LNCaP clone FGC (cell line): ENCODE measurements around the gene SULT1C3.

Experiments
- DNase-seq: peaks from one replicate; pipeline ENCODE4 v3.0.0-alpha.2; 2011; ENCODE audit warnings: low read depth
- H3K4me3 ChIP-seq: 2 replicates; pipeline ENCODE4 v1.5.1; 2011; ENCODE audit warnings: mild to moderate bottlenecking, low read depth, low read length, control low read depth
- TF ChIP-seq, protein P1 (sequence below): IDR thresholded peaks from 2 replicates; pipeline ENCODE4 v1.5.1; 2012; ENCODE audit warnings: mild to moderate bottlenecking; ENCODE audit not compliant: control insufficient read depth, insufficient read depth; ENCODE audit errors: extremely low read depth

The SULT1C3 gene

DNA sequence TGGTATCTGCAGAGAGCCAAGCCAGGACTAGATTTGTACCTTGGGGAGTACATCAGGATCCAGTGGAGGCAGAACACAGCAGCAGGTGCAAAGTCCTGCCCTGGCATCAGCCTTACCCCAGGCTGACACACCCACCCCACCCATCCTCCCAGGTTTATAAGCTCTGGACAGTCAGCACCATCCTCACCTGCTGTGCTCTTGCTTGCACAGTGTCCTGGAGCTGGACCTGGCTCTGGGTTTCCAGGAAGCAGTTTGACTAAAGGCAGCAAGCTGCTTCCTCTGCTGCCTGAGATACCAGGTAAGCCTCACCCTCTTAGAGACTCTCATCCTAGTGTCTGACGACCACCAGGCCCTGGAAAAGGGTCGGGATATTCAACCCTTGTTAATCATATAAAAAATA lies at the start of gene SULT1C3:
SULT1C3 (plus strand) TSS at position 183 of the 400 bp plus-strand sequence. CDS start 7,227 bp downstream, outside the sequence.
- DNase-seq, result no peak
- H3K4me3 ChIP-seq, result no peak within 1 kb of the TSS
- TF ChIP-seq, protein P1, sequence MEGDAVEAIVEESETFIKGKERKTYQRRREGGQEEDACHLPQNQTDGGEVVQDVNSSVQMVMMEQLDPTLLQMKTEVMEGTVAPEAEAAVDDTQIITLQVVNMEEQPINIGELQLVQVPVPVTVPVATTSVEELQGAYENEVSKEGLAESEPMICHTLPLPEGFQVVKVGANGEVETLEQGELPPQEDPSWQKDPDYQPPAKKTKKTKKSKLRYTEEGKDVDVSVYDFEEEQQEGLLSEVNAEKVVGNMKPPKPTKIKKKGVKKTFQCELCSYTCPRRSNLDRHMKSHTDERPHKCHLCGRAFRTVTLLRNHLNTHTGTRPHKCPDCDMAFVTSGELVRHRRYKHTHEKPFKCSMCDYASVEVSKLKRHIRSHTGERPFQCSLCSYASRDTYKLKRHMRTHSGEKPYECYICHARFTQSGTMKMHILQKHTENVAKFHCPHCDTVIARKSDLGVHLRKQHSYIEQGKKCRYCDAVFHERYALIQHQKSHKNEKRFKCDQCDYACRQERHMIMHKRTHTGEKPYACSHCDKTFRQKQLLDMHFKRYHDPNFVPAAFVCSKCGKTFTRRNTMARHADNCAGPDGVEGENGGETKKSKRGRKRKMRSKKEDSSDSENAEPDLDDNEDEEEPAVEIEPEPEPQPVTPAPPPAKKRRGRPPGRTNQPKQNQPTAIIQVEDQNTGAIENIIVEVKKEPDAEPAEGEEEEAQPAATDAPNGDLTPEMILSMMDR, result no peak

DNA sequence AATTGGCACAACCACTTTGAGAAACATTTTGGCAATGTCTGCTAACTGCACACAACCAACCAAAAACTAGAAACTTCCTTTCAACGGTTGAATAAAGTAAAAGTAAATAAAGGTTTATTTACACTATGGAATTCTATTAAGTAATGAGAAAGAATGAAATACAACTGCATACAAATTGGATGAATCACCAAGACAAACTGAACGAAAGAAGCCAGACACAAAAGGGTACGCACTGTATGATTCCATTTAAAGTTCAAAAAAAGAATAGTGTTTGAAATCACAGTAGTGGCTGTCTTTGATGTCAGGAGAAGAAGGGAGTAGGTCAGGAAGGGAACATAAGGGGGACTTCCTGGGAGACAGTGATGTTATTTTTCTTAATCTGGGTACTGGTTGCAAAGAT lies 46.5 kb upstream of the SULT1C3 start:
- TF ChIP-seq, protein P1, result no peak
- DNase-seq, result no peak
- H3K4me3 ChIP-seq, result no peak overlapping the region

DNA sequence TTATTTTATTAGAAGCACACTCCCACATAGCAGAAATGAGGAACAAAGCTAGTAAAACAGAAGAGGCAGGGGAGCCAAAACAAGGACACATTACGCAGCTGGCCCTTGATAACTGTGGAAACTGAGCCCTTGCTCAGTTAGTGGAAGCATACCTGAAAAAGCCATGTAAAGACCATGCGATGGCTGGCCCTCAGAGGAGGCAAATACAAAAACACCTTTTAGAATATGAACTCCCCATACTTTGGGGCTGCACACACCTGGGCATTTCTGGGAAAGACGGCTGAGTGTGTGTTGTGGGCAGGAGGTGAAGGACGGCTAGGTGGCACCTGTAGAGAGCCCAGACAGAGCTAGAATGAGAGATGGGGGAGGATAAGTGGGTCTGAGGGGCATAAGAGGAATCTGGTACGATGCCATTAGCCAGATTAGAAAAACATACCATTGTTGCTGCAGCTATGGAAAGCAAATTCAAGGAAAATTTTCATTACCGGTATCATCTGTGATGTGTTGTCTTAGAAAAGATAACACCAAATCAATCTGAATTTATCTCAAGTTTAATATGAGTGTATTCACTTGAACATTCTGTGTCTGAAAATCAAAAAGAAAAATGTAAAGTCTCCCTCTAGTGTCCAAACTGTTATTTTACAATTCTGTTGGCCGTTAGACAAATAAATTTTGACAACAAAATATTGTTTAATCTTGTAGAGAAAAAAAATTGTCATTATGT lies 45.2 kb upstream of the SULT1C3 start:
- DNase-seq, result no peak
- TF ChIP-seq, protein P1, result peak; percentile 41
- no peak overlapping the region for H3K4me3 ChIP-seq

DNA sequence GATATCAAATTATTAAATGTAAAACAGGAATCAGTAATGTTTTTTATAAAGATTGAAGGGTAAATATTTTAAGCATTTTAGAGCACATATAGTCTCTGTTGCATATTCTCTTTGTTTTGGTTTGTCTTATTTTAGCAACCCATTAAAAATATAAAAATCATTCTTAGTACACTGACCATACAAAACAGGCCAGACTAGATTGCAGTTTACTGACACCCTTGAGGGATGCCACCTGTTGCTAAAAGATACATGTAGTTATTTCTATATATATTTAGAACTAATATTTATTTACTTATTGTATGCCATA lies 44.7 kb upstream of the SULT1C3 start:
- DNase-seq, result no peak
- TF ChIP-seq, protein P1, result no peak
- H3K4me3 ChIP-seq, result no peak overlapping the region

DNA sequence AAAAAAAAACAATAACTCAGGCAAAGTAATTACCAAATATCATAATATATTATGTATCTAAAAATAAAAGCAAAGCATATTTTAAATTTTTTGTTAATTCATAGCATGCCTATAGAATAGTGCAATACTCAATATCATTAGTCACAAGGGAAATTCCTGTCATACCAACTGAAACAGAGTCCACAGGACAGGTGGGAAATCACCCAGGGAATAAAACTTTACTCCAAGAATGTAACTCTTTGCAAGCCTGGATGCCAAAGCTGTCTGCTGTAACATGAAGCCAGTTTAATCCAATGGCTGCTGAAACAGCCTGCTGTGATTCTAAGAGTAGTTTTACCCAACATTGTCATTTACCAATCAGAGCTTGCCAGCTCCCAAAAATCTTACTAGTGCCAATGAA lies 40.0 kb upstream of the SULT1C3 start:
- DNase-seq, result no peak
- H3K4me3 ChIP-seq, result no peak overlapping the region
- TF ChIP-seq, protein P1, result no peak

DNA sequence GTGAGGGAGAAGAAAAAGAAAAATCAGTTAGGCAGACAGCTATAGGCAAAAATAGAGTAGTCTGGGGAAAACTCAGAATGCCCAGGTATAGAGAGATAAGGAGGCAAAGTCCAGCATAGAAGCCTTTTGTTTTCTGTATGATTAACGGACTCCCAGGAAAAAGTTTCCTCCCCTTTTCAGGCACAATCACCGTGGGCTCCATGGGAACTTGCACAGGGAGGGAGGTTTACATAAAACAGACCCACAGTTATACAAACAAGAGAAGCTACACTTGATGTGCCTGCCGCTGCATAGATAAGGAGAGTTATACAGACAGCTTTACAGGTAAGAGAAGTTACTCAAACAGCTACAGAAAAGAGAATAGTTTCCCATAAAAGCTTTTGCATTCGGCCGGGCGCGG lies 39.2 kb upstream of the SULT1C3 start:
- no peak for DNase-seq
- TF ChIP-seq, protein P1, result no peak
- H3K4me3 ChIP-seq, result no peak overlapping the region

DNA sequence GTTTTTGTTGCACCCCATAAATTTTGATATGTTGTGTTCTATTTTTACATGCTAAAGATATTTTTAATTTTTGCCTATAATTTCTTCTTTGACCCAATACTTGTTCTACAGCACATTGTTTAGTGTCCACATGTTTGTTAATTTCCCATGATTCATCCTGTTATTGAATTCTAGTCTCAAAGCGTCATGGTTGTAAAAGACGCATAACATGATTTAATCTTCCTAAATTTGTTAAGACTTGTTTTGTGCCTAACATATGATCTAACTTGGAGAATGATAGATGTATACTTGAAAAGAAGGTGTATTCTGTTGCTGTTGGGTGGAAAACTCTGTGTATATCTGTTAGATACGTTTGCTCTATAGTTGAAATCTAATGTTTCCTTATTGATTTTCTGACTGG lies 27.1 kb upstream of the SULT1C3 start:
- H3K4me3 ChIP-seq, result no peak overlapping the region
- no peak for DNase-seq
- TF ChIP-seq, protein P1, result no peak
